GM12892 (cell line): Measurements from ENCODE around the gene SLC8A1.

Experiments
- DNase-seq: peaks from one replicate; pipeline ENCODE4 v3.0.0; 2011; ENCODE audit not compliant: insufficient read length
- FAIRE-seq: peaks from 2 replicates; lab custom pipeline; 2011; peaks lifted over from hg19 to GRCh38; lab: Jason Lieb, UNC
- POLR2A ChIP-seq: IDR thresholded peaks from 2 replicates; pipeline ENCODE4 v1.6.1; 2011; ENCODE audit warnings: low read depth, low read length, control low read depth
- POLR2AphosphoS5 ChIP-seq: IDR thresholded peaks from 2 replicates; pipeline ENCODE4 v1.6.1; 2011; ENCODE audit warnings: low read depth, low read length, control low read depth
- TAF1 ChIP-seq: IDR thresholded peaks from 2 replicates; pipeline ENCODE4 v1.6.1; 2011; ENCODE audit warnings: low read depth, mild to moderate bottlenecking, control low read depth, low read length, borderline replicate concordance

Gene SLC8A1

DNA sequence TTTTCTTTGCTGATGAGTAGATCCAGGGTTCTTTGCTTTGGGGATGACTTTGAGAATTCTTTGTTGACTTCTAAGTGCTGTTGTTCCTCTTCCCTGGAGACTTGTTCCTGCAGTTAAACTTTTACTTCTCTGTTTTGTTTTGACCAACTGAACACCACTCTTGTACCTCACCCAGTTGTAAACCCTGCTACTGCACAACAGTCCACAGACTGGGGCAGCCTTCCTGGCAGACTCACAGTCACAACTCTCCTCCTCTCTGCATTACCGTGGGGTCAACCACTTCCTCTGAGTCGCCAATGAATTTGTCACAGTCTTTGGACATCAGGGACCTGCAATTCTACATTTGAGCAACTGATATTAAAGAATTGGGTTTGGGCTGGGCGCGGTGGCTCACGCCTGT lies 3.8 kb upstream of the SLC8A1 start:
- no peak for FAIRE-seq

DNA sequence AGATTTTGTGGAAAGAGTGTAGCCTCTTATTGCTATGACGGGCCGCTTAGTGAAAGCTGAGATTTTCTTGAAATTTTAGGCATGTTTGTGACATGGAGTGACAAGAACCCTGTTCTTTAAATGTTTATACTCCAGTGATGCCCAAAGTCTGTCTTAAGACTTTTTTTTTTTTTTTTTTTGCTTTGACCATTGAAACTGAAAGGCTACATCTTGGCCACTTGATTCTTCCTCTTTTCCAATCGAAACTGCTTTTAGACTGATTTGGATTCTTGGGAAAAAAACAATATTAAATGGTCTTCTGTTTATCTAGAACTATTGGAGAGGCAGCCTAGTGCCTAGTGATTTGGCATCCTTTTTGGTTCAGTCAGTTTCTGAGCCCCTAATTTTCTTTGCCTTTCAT lies 2.4 kb upstream of the SLC8A1 start:
- FAIRE-seq (no peak), DNase-seq (no peak)
- TF ChIP-seq TAF1 = no peak
- no peak for TF ChIP-seq POLR2A
- no peak for TF ChIP-seq POLR2AphosphoS5

More for the DNA sequence above, 3.8 kb upstream of the SLC8A1 start:
- TF ChIP-seq POLR2A = no peak
- DNase-seq = no peak

DNA sequence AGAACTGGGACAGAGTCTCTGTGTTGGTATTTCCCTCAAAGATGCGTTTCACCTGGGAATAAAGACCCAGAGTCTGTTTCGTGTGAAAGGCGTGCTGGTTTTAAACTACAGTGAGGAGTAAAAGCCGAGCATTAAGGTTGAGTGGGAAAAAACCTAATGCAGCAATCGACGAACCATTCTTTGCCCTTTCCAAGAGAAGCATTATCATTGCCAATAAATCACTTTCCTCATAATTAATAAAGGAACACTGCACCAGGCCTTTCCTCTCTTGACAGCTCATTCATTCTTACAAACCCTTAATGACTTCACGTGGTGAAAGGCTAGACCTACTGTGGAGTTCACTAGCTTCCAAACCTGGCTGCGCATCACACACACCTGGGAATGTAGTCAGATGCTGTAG lies 896 bp upstream of the SLC8A1 start:
- no peak for DNase-seq
- FAIRE-seq = no peak
- TF ChIP-seq TAF1 (no peak), POLR2A (no peak), POLR2AphosphoS5 (no peak)

DNA sequence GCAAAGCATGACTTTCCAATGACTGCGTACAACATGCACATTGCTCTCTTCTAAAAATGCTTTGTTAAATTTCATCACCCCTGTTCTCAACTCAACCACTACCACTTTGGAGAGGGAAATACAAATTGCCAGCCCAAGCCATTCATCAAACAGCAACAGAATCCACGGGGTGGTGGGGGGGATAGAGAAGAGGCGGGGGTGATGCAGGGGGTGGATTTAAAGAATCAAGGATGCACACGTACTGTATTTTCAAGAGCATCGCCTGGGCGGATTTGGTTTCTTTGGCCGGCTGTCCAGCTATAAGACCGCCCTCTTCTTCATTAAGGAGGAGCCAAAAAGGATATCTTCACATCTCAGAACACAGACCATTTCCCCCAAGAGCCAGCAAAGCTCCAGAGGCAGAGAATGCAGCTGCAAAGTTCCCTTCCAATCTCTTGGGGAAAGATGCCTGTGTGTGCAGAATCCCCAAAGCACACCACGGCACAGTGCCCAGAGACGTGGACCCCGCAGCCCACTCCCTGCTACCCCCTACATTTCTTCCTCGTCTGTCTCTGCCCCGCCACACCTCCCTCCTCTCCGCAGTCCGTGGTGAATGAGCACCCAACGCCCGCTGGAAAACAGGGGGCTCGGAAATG lies 977 bp downstream of the SLC8A1 start:
- TF ChIP-seq POLR2A (no peak), TAF1 (no peak), POLR2AphosphoS5 (no peak)
- DNase-seq (no peak), FAIRE-seq (no peak)

DNA sequence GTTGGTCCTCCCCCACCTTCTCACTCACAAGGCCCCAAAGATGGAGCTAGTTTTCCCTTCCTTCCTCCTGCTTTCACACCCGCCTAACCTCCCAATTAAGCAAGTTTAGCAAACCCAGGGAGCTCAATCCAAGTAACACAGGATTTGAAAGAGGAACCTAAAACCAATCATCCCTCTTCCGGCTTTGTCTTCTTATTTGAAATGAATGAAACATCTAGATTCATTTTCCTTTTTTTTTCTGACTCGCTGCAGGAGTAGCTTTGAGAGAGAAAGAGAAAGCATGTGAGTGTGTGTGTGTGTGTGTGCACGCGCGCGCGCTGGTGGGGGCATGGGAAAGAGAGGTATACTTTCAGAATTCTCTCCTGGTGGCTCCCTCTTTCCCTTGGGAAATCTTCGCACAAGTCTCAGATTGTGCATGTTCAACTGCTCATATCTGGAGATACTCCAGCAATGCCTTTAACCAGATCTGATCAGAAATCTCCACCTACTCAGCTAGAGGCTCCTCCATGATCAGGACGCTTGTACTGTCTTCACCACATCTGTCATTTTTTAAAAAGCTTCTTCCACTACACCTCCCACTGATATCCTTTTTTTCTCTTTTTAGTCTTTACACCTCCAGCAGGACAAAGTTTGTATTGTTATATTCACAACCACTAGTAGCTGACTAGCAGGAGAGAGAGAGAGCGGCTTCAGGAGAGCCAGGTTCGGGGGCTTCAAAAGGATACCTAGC lies 1.7 kb downstream of the SLC8A1 start:
- no peak for DNase-seq
- no peak for FAIRE-seq
- TF ChIP-seq TAF1 (no peak), POLR2A (no peak), POLR2AphosphoS5 (no peak)

DNA sequence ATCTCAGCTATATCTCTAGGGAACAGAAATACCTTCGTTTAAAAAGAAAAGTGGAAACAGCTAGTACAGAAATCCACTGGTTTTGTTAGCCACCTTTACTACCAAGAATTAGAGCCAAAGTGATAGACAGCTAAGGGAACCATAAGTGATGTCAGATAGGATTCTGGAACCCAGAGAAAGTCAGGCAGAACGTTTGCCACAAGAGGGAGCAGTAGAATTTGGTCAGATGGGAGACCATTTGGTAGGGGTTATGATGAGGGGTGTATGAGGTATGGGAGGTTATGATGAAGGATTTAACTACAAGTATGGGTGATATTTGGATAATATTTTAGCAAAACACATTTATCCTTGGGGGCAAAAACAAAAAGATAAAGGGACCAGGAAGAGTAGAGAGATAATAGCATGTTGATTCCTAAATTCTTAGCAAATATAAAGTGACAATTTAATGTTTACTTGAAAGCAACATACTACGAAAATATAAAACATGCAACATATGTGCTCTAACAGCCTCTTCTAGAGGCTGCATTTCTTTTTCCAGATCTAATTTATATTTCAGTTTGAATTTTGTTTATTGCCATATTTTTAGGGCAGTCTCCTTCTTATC lies 3.3 kb downstream of the SLC8A1 start:
- no peak for FAIRE-seq
- TF ChIP-seq POLR2AphosphoS5 (no peak), TAF1 (no peak), POLR2A (no peak)
- no peak for DNase-seq

DNA sequence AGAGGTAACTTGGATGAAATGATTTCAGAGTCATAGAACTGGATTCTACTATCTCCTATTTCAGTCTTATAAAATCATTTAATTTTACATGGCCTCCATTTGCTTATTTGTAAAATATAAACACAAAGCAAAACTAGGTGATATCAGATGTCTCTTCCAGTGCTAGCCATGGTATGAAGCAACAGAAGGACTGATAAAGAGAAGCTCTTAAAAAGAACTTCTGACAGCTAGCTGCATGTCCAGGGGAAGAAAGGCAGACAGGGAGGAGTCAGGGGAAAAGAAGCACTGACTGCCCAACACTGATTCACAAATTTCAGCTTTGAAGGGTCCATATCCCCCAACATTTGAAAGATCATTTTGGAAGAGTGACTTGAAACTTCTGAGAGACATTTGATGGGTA lies 6.4 kb downstream of the SLC8A1 start:
- TF ChIP-seq POLR2AphosphoS5 (no peak), TAF1 (no peak), POLR2A (no peak)
- FAIRE-seq = no peak
- no peak for DNase-seq

DNA sequence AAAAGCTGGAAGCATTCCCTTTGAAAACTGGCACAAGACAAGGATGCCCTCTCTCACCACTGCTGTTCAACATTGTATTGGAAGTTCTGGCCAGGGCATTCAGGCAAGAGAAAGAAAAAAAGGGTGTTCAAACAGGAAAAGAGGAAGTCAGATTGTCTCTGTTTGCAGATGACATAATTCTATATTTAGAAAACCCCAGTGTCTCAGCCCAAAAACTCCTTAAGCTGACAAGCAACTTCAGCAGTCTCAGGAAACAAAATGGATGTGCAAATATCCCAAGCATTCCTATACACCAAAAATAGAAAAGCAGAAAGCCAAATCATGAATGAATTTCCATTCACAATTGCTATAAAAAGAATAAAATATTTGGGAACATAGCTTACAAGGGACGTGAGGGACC lies 11.1 kb downstream of the SLC8A1 start:
- no peak for TF ChIP-seq POLR2AphosphoS5
- no peak for TF ChIP-seq TAF1
- no peak for TF ChIP-seq POLR2A
- FAIRE-seq = no peak
- DNase-seq = no peak

DNA sequence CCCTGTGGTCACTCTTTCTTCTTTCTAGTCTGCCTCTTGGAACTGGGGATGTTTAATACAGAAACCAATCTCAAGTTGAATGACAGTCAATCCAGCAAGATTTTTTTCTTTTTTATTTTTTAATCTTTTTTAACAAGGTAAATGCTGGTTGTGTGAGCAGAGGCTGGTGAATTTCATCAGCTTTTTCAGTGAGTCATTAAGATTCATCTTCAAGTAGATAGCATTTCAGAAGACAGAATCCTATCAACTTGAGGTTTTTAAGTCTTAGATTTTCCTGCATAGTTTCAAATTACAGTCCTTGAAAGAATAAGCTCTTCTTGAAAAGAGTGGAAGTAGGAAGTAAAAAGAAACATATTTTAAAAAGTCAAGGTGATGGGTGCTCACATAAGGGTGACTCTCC lies 12.4 kb downstream of the SLC8A1 start:
- TF ChIP-seq TAF1 (no peak), POLR2AphosphoS5 (no peak), POLR2A (no peak)
- DNase-seq (no peak), FAIRE-seq (no peak)

DNA sequence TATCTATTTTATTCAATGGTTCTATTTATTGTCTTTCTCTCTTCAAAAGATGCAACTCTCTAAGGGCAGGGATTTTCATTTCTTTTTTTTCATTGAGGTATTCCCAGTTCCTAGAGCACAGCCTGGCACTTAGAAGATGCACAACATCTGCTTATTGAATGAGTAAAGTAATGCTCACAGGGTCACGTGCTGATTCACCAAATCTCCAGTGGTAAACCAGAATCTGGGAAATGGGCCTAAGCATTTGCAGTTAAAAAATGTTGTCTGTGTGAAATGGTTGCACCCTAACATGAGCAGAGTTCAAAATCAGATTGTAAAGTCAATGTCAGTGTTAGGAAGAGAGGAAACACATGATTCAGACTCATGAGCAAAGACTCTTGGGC lies 15.8 kb downstream of the SLC8A1 start:
- no peak for TF ChIP-seq TAF1
- TF ChIP-seq POLR2A = no peak
- TF ChIP-seq POLR2AphosphoS5 = no peak
- FAIRE-seq = no peak
- no peak for DNase-seq

DNA sequence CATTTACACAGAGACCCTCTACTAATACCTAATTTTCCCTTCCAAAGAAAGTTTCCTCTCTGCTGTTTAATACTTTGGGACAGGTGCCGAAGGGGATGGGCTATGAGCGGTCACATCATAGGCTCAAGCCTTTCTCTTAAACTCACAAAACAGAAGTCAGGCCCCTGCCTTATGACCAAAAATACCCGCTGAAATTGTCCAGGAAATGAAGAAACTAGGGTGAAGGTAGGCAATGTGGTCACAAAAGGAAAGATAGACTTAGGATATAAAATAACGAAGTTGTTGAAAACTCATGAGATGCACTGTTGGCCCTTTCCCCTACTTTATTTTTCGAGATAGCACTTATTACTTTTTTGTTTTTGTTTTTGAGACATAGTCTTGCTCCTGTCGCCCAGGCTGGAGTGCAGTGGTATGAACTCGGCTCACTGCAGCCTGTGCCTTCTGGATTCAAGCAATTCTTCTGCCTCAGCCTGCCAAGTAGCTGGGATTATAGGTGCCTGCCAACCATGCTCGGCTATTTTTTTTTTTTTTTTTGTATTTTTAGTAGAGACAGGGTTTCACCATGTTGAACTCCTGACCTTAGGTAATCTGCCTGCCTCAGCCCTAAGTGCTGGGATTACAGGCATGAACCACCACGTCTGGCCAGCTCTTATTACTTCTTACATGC lies 16.3 kb downstream of the SLC8A1 start:
- TF ChIP-seq POLR2AphosphoS5 = no peak
- no peak for TF ChIP-seq TAF1
- no peak for TF ChIP-seq POLR2A
- FAIRE-seq (no peak), DNase-seq (no peak)
